CD1c-positive myeloid dendritic cell (primary cell): ENCODE results near the gene ATPAF2.
"Not testable (repeated sequence)": the region's sequence is repeated elsewhere in the genome, so short reads cannot be mapped to it uniquely, and the experiment has no call there.

Source experiments
- DNase-seq: peaks from one replicate; pipeline ENCODE4 v3.0.0-alpha.2; 2016; ENCODE audit errors: extremely low spot score

Gene ATPAF2

GRCh38 chr17:18009609-18010420, 29.2 kb downstream of the ATPAF2 start:
- DNase-seq = no peak

- no peak for DNase-seq
Observed at GRCh38 chr17:18008496-18009268, 30.3 kb downstream of the ATPAF2 start.

DNA sequence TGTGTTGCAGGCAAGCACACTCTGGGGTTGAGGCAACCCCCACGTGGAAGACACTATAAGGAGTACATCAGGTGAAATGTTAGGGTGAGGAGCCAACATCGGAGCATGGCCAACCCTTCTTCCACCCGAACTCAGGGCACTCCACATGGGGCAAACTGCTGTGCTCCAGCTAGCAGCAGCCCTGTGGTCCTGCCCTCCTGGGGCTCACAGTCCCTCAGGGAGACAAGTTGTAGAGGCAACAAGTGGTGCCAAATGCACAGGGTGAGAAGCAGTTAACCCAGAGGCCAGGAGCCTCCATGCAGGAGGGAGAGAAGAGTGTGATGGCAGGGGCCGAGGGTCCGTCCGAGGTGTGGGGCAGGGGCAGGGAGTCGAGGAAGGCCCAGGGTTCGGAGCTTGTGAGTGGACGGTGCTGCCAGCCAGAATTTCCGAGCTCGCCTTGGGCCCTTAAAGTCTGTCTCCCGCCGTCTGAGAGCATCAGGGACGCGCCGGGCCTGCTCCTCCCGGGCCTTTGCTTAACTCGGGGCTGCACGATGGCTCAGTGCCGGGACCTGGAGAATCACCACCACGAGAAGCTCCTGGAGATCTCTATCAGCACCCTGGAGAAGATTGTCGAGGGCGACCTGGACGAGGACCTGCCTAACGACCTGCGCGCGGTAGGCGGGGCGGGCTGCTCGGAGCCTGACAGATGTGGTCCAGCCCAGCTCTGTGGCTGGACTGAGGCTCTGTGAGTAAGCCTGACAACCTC, 32.3 kb downstream of the ATPAF2 start:
- DNase-seq = no peak

DNA sequence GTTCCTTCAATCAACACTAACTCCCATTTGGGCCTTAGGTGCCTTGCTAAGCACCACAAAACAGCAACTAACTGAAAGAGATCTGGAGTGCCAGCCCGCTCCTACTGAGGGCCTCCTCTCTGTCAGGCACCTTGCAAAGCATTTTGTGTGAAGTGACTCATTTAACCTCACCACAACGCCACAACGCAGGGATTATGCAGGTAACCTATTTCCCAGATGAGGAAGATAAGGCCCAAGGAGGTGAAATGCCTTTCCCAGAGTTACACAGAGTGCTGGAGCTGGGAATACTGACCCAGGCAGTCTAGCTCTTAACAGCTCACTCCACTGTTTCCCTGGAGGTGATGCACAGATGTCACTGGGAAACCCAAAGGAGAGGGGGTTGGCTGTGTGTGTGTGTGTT, 33.5 kb downstream of the ATPAF2 start:
- DNase-seq = no peak

GRCh38 chr17:18004884-18005305, 34.1 kb downstream of the ATPAF2 start:
- no peak for DNase-seq

DNA sequence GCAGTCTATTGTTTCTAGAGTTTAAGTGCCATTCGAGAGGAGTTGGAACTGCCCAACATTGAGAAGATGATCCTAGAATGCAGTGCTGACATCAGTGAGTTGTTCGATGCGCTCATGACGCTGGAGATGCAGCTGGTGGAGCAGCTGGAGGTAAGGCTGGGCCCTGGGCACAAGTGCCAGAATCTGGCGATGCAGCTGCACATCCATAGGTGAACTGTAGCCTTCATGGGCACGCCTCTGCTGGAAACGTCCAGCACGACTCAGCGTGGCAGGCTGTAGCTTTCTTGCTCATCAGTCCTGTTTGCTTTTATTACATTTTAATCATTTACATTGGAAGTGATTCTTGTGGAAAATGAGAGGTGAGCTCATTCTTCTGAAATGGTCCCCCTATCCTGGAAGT, 34.6 kb downstream of the ATPAF2 start:
- DNase-seq = no peak

DNA sequence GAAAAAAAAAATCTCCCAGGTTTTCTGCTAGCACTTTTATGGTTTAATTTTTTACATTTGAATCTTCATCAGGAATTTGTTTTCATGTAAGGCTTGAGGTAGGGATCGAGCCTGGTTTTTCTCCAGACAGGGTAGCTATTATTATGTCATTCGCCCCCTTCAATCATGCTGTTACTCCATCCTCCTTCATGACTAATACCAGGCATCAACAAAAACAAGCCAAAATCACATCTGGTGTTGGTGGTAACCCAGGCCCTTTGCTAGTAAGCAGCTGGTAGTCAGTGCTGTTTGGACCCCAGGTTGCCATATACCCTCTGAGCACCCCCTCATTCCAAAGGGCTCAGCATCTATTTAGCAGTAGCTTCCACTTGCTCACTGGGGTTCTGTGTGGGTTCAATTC, 36.8 kb downstream of the ATPAF2 start:
- DNase-seq = no peak

DNA sequence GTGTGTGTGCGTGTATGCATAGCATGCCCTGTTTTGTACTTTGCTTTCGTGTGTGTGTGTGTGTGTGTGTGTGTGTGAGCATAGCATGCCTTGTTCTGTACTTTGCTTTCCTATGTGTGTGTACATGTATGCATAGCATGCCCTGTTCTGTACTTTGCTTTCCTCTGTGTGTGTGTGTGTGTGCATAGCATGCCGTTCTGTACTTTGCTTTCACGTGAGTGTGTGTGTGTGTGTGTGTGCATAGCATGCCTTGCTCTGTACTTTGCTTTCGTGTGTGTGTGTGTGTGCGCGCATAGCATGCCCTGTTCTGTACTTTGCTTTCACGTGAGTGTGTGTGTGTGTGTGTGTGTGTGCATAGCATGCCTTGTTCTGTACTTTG, 38.9 kb downstream of the ATPAF2 start:
- no peak for DNase-seq

- no peak for DNase-seq
Observed at GRCh38 chr17:17999364-18000029, 39.5 kb downstream of the ATPAF2 start.

DNA sequence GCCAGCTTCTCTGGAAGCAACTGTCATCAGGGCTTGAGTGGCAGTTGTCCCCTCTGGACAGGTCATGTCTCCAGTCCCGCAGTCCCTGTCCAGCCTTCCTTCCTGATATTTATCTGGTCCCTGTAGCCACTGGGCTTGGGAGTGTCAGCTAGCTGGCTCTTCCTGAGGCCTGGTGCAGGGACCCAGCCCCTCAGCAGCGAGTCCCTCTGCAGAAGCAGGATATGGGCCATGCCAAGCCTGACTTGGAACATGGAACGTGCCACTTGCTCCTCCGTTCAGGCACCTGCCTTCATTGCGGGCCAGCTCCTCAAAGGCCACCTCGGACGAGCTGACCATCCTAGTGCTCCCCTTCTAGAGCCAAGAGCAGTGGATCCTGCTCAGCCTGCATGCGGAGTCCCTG, 40.0 kb downstream of the ATPAF2 start:
- DNase-seq = no peak

- DNase-seq = not testable (repeated sequence)
Observed at GRCh38 chr17:17995887-17996286, 43.1 kb downstream of the ATPAF2 start.

- no peak for DNase-seq
Observed at GRCh38 chr17:17994271-17995069, 44.5 kb downstream of the ATPAF2 start.

DNA sequence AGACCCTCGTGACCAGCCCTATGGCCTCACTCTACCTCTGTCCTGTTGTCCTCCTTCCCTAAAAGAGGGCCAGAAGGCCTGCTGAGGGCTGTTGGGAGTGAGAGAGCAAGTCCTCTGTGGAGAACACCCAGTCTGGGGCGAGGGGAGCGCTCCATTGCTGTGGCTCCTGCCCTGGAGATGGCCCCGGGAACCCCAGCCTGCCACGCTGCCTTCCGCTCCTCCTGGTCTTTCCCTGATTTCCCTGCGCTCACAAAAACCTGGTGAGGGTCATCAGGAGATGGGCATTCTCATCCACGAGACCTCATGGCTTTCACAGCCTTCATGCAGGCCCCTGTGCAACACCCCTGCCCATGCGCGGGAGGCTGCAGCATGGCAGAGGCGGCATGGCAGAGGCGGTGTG, 45.1 kb downstream of the ATPAF2 start:
- no peak for DNase-seq

- no peak for DNase-seq
Observed at GRCh38 chr17:17993366-17993765, 45.6 kb downstream of the ATPAF2 start.

DNA sequence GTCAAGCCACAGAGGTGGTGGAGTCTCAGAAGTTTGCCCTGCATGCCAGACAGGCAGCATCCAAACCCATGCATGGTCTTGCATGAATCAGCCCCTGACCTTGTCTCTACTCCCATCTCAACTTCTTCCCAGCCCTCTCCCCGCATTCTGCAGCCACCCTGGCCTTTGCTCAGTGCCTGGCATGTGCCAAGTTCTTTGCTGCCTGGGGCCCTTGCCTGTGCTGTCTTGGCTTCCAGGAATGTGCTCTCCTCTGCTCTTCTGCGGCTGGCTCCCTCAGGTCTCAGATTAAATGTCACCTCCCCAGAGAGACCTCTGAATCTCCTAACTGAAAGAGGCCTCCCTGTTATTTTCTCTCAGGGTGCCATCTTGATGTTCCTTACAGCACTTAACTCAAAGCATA, 48.7 kb downstream of the ATPAF2 start:
- no peak for DNase-seq

- no peak for DNase-seq
Observed at GRCh38 chr17:17989618-17990017, 49.4 kb downstream of the ATPAF2 start.

DNA sequence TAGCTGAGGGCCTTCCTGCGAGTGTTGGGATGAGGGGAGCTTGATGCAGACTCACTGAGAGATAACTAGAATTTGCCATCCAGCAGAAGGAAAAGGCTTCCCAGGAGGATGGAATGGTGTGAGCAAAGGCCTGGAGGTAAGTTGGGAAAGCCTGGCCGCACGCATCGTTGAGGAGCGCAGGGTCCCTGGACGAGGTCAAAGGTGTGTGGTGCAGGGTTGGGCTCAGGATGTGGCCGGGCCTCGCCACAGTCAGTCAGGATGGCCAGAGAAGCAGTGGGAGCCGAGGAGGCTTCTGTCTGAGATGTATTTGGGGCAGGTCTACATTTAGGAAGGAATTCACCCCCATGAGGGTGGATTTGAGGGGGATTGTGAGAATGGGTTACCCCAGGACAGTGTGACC, 49.9 kb downstream of the ATPAF2 start:
- DNase-seq = no peak

DNA sequence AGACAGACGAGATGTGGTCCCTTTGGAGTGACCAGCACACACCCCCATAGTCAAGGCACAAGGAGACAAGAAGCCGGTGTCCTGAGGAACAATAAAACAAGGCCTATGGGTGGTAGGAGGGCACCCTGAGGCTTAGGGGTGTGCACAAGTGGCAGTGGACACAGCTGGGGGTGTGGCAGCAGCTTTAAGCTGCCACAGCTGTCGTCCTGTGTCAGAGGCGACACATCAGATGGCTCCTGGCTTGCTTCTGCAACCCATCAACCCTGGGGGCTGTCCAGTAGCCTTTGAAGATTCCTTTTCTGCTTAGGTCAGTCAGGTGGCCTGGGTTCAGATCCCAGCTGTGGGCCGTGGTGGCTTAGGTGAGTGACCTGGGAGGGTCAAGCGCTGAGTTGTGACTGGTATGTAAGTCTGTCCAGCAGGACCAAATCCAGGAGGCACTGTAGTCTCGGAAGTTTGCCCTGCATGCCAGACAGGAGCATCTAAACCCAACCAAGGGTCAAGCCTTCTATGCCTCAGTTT, 50.5 kb downstream of the ATPAF2 start:
- no peak for DNase-seq

- no peak for DNase-seq
Observed at GRCh38 chr17:17987901-17988300, 51.1 kb downstream of the ATPAF2 start.

GRCh38 chr17:17987187-17987896, 51.6 kb downstream of the ATPAF2 start:
- no peak for DNase-seq
